GM23338 (cell line): ENCODE measurements around the gene C2orf72. TPM values are rescaled to one million over a fixed set of nuclear protein-coding genes. Genes with fewer than 3 reads are reported as not detected.

Experiments
- ATAC-seq: fragments of 200-7000 bp; cut with Tn5 transposase; 3 replicates; pipeline ENCODE4 v1.9.1; 2020
- DNase-seq: peaks from one replicate; pipeline ENCODE4 v3.0.0-alpha.2; 2015; ENCODE audit warnings: low spot score
- H2AFZ ChIP-seq: fragments of 200-600 bp; sonication (generic); 2 replicates; pipeline ENCODE4 v1.8.0; 2016; ENCODE audit warnings: antibody characterized with exemption, mild to moderate bottlenecking, moderate library complexity
- H3F3A ChIP-seq: fragments of 200-600 bp; sonication (generic); replicated peaks from 2 replicates; pipeline ENCODE4 v1.8.0; 2017; ENCODE audit warnings: antibody characterized with exemption, mixed run types, low read depth
- H3K27ac ChIP-seq: fragments of 200-600 bp; sonication (generic); 2 replicates; pipeline ENCODE4 v1.6.1; 2016; ENCODE audit warnings: low read depth
- H3K27me3 ChIP-seq: fragments of 200-600 bp; sonication (generic); 2 replicates; pipeline ENCODE4 v1.8.0; 2016; ENCODE audit warnings: mild to moderate bottlenecking, mixed run types, moderate library complexity; ENCODE audit not compliant: insufficient read depth
- H3K36me3 ChIP-seq: fragments of 200-600 bp; sonication (generic); 2 replicates; pipeline ENCODE4 v1.8.0; 2016; ENCODE audit warnings: mild to moderate bottlenecking; ENCODE audit not compliant: insufficient read depth
- H3K4me1 ChIP-seq: fragments of 200-600 bp; sonication (generic); 2 replicates; pipeline ENCODE4 v1.8.0; 2016; ENCODE audit warnings: mild to moderate bottlenecking, moderate library complexity; ENCODE audit not compliant: insufficient read depth
- H3K4me2 ChIP-seq: fragments of 200-600 bp; sonication (generic); 2 replicates; pipeline ENCODE4 v1.7.1; 2017; ENCODE audit warnings: mixed run types
- H3K4me3 ChIP-seq: fragments of 200-600 bp; sonication (generic); 2 replicates; pipeline ENCODE4 v1.6.1; 2016; ENCODE audit warnings: mixed run types
- H3K79me2 ChIP-seq: fragments of 200-600 bp; sonication (generic); replicated peaks from 2 replicates; pipeline ENCODE4 v1.8.0; 2017; ENCODE audit warnings: mild to moderate bottlenecking; ENCODE audit not compliant: insufficient read depth
- H3K9me2 ChIP-seq: fragments of 200-600 bp; sonication (generic); 2 replicates; pipeline ENCODE4 v1.8.0; 2017; ENCODE audit not compliant: insufficient read depth
- H4K20me1 ChIP-seq: fragments of 200-600 bp; sonication (generic); replicated peaks from 2 replicates; pipeline ENCODE4 v1.8.0; 2017; ENCODE audit warnings: mild to moderate bottlenecking; ENCODE audit not compliant: insufficient read depth
- H3K27ac Mint-ChIP-seq: 2 replicates; pipeline ENCODE4 v1.8.0; 2020; ENCODE audit warnings: inconsistent platforms, mild to moderate bottlenecking, moderate library complexity, mixed read lengths
- H3K27me3 Mint-ChIP-seq: 3 replicates; pipeline ENCODE4 v1.8.0; 2022; ENCODE audit warnings: low read depth, mild to moderate bottlenecking, moderate library complexity, mixed read lengths, inconsistent platforms; ENCODE audit not compliant: insufficient read depth, poor library complexity
- H3K36me3 Mint-ChIP-seq: 3 replicates; pipeline ENCODE4 v1.8.0; 2021; ENCODE audit warnings: low read depth, mild to moderate bottlenecking, inconsistent platforms, moderate library complexity, mixed read lengths
- H3K4me1 Mint-ChIP-seq: 3 replicates; pipeline ENCODE4 v1.8.0; 2020; ENCODE audit warnings: mild to moderate bottlenecking, inconsistent platforms, mixed read lengths
- H3K4me3 Mint-ChIP-seq: 3 replicates; pipeline ENCODE4 v1.8.0; 2021; ENCODE audit warnings: moderate library complexity, mild to moderate bottlenecking, inconsistent platforms, mixed read lengths
- H3K9me3 Mint-ChIP-seq: 3 replicates; pipeline ENCODE4 v1.8.0; 2020; ENCODE audit warnings: moderate library complexity, mild to moderate bottlenecking, inconsistent platforms, mixed read lengths
- CTCF ChIP-seq, 2 experiments: fragments of 200-600 bp in 1 of 2; sonication (generic) in 1 of 2; conservative IDR thresholded peaks; 2 replicates each; pipeline versions ENCODE4 v1.5.1 to v1.6.1; 2016 to 2017; ENCODE audit warnings: antibody characterized with exemption in 2 of 2, low read depth in 2 of 2, mild to moderate bottlenecking in 2 of 2, moderate library complexity in 1 of 2
- ETS1 ChIP-seq: IDR thresholded peaks from 2 replicates; pipeline ENCODE4 v1.6.1; 2016; ENCODE audit warnings: antibody characterized with exemption
- EZH2 ChIP-seq: fragments of 200-600 bp; sonication (generic); IDR thresholded peaks from one replicate; pipeline ENCODE4 v1.8.0; 2017; ENCODE audit warnings: antibody characterized with exemption, mild to moderate bottlenecking, low read depth; ENCODE audit not compliant: unreplicated experiment
- EZH2phosphoT487 ChIP-seq: fragments of 200-600 bp; sonication (generic); IDR thresholded peaks from one replicate; pipeline ENCODE4 v1.8.1; 2018; ENCODE audit warnings: antibody characterized with exemption; ENCODE audit not compliant: unreplicated experiment
- NANOG ChIP-seq: IDR thresholded peaks from 2 replicates; pipeline ENCODE4 v1.6.1; 2016; ENCODE audit warnings: antibody characterized with exemption, borderline replicate concordance
- POLR2AphosphoS5 ChIP-seq: IDR thresholded peaks from 2 replicates; pipeline ENCODE4 v1.6.1; 2016; ENCODE audit warnings: antibody characterized with exemption, low read depth
- REST ChIP-seq: IDR thresholded peaks from one replicate; pipeline ENCODE4 v1.6.1; 2018; ENCODE audit warnings: antibody characterized with exemption; ENCODE audit not compliant: unreplicated experiment
- STAT1 ChIP-seq: IDR thresholded peaks from one replicate; pipeline ENCODE4 v1.6.1; 2016; ENCODE audit warnings: antibody characterized with exemption; ENCODE audit not compliant: unreplicated experiment
- ZNF114 ChIP-seq: fragments of 250-450 bp; sonication (Bioruptor Pico); IDR thresholded peaks from 2 replicates; pipeline ENCODE4 v1.5.0; 2020; ENCODE audit warnings: mild to moderate bottlenecking, moderate library complexity
- ZNF331 ChIP-seq: fragments of 250-450 bp; sonication (Bioruptor Pico); IDR thresholded peaks from 2 replicates; pipeline ENCODE4 v1.5.0; 2020; ENCODE audit warnings: low read depth, mild to moderate bottlenecking, moderate library complexity
- ZNF462 ChIP-seq: fragments of 250-450 bp; sonication (Bioruptor Pico); IDR thresholded peaks from 2 replicates; pipeline ENCODE4 v1.5.0; 2020; ENCODE audit warnings: mild to moderate bottlenecking, moderate library complexity
- polyA plus RNA-seq: library from polyadenylated mRNA; unstranded; fragments of >200 nt; fragmentation: Nextera tagmentation; extraction: Ambion mirVana; gene quantifications from 2 replicates; pipeline ENCODE4 v1.2.1, GENCODE V29; 2016
- total RNA-seq: library from RNA; depleted of rRNA; stranded (reverse); fragments of >200 nt; shearing (Covaris generic); gene quantifications from 2 replicates; pipeline ENCODE4 v1.2.3, GENCODE V29; 2014

Gene C2orf72
- total and polyA plus RNA-seq, 2 experiments from 2014 or later: 0.37 to 1.4 TPM

- TF ChIP-seq REST (no peak), EZH2 (no peak), POLR2AphosphoS5 (no peak), CTCF (conservative IDR thresholded peaks at IDR 0.05; ENCODE audit: low read depth in 2 of 2) (no peak), NANOG (no peak), ZNF331 (CRISPR knock-in tag) (no peak), ZNF114 (CRISPR knock-in tag) (no peak), EZH2phosphoT487 (no peak), STAT1 (no peak)
These were observed 27.1 kb upstream of the C2orf72 start (continued) for GRCh38 chr2:231010201-231010730.

- Histone ChIP-seq H3K27me3 (no peaks in the 10 kb centered on the region), H4K20me1 (no peaks in the 10 kb centered on the region), H3K9me2 (no peaks in the 10 kb centered on the region), H3K36me3 (no peaks in the 10 kb centered on the region), H3K4me2 (no peak overlapping the region), H3K4me1 (no peaks in the 10 kb centered on the region; the same call in 1 of the 2 replicates), H2AFZ (no peak overlapping the region), H3K27ac (no peak overlapping the region), H3K4me3 (no peak overlapping the region), H3F3A (no peaks in the 10 kb centered on the region), H3K79me2 (no peaks in the 10 kb centered on the region)
- H3K36me3 Mint-ChIP-seq: no peaks in the 10 kb centered on the region; the same call in 2 of the 3 replicates
- no peak overlapping the region for H3K4me3 Mint-ChIP-seq
- peaks cover 15% of the 10 kb centered on the region for H3K4me1 Mint-ChIP-seq
- ATAC-seq: no peak
- peaks cover 13% of the 10 kb centered on the region for H3K27me3 Mint-ChIP-seq
- DNase-seq: no peak
- H3K27ac Mint-ChIP-seq: no peak overlapping the region
- H3K9me3 Mint-ChIP-seq: no peaks in the 10 kb centered on the region
- TF ChIP-seq ZNF462 (CRISPR knock-in tag): no peak
- TF ChIP-seq ETS1: no peak
- TF ChIP-seq EZH2phosphoT487: no peak
- no peak for TF ChIP-seq ZNF331 (CRISPR knock-in tag)
These were observed 25.8 kb upstream of the C2orf72 start for GRCh38 chr2:231011526-231011925.
